ENCODE data around the gene CHMP3.

DNA sequence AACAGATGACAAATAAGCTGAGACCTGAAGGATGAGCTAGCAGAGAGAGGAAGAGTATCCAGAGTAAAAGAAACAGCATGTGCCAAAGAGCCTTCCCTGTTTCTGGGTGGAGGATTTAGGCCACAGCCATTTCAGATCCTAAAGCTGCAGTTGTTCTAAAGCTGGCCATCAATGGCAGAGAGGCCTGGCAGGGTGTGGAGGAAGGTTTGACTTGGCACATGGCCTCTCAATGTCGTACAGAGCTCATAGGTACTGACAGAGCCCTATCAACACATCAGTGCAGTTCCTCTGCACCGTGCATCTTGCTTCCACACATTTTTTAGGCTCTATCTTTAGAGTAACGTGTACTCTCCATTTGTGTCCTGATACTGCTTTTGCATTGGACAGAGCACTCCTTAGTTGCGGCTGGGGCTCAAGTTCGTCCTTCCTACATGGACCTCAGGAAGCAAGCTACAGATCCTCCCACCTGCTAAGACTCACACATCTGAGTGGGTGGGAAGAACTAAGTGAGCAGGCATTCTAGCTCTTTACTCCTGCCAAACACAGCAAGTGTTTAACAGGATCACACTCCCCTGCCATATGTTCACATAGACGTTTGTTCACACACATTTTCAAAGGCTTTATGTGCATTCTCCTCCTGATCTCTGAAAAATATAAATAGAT lies 3.0 kb upstream of the CHMP3 start:
- TF ChIP-seq, protein P1, sequence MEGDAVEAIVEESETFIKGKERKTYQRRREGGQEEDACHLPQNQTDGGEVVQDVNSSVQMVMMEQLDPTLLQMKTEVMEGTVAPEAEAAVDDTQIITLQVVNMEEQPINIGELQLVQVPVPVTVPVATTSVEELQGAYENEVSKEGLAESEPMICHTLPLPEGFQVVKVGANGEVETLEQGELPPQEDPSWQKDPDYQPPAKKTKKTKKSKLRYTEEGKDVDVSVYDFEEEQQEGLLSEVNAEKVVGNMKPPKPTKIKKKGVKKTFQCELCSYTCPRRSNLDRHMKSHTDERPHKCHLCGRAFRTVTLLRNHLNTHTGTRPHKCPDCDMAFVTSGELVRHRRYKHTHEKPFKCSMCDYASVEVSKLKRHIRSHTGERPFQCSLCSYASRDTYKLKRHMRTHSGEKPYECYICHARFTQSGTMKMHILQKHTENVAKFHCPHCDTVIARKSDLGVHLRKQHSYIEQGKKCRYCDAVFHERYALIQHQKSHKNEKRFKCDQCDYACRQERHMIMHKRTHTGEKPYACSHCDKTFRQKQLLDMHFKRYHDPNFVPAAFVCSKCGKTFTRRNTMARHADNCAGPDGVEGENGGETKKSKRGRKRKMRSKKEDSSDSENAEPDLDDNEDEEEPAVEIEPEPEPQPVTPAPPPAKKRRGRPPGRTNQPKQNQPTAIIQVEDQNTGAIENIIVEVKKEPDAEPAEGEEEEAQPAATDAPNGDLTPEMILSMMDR (IDR thresholded peaks at IDR 0.05), result no peak
- no peak for TF ChIP-seq POLR2A (IDR thresholded peaks at IDR 0.05)

Measured in adrenal gland (tissue), 5 donors.